ENCODE data around the gene PHB1. TPM values are rescaled to one million over a fixed set of nuclear protein-coding genes. Genes with fewer than 3 reads are reported as not detected.

Gene PHB1
- total and polyA plus RNA-seq, 12 donors, result 107 to 317 (median 215) TPM

GRCh38 chr17:49407981-49408501 lies 6.6 kb downstream of the PHB1 start:
- H3K4me1 ChIP-seq, result peaks cover 0 to 13% (median 6%) of the 10 kb centered on the region in 9 donors
- intact Hi-C loops (cut with DNase I), result loop anchor here in 3 of 10 donors (5.0 to 10.0 kb wide), 3 partner anchors 147 to 297 kb away; partner anchors contain the start of gene SLC35B1 (in 1 of the 3)
- 32 to 36% methylated on average over 9 of the region's 9 CpGs for WGBS, 2 donors
- DNase-seq (peak; percentile 53 to 68), ATAC-seq (peak; percentile 62 to 83 (median 74))
- no peak overlapping the region for H3K4me3 ChIP-seq
- no peaks in the 10 kb centered on the region for H3K9me3 ChIP-seq
- peaks cover 0 to 100% (median 89%) of the 10 kb centered on the region in 9 donors for H3K36me3 ChIP-seq
- no peaks in the 10 kb centered on the region for H3K27me3 ChIP-seq
- H3K27ac ChIP-seq, result no peak overlapping the region
- peak; percentile 37 to 78 (median 66) for TF ChIP-seq CTCF (IDR thresholded peaks at IDR 0.05)

GRCh38 chr17:49407086-49407485 lies 7.6 kb downstream of the PHB1 start:
- DNase-seq (no peak), ATAC-seq (no peak)
- Histone ChIP-seq H3K4me1 (peaks cover 0 to 13% (median 4%) of the 10 kb centered on the region in 9 donors), H3K36me3 (peaks cover 0 to 97% (median 80%) of the 10 kb centered on the region in 9 donors), H3K4me3 (no peak overlapping the region), H3K27ac (no peak overlapping the region), H3K9me3 (no peaks in the 10 kb centered on the region), H3K27me3 (no peaks in the 10 kb centered on the region)
- intact Hi-C loops (cut with DNase I), result loop anchor here in 3 of 10 donors (5.0 to 10.0 kb wide), 3 partner anchors 148 to 298 kb away; partner anchors contain the start of gene SLC35B1 (in 1 of the 3)
- no peak for TF ChIP-seq CTCF (IDR thresholded peaks at IDR 0.05)
- WGBS, 2 donors, result 94 to 97% methylated on average over 9 of the region's 9 CpGs

- WGBS, 2 donors, result 93 to 94% methylated on average over 9 of the region's 9 CpGs
- H3K4me1 ChIP-seq, result peaks cover 0 to 13% (median 4%) of the 10 kb centered on the region in 9 donors
- ATAC-seq (no peak), DNase-seq (no peak)
- H3K9me3 ChIP-seq, result no peaks in the 10 kb centered on the region
- H3K27me3 ChIP-seq, result no peaks in the 10 kb centered on the region
- peaks cover 0 to 92% (median 74%) of the 10 kb centered on the region in 9 donors for H3K36me3 ChIP-seq
- no peak for TF ChIP-seq CTCF (IDR thresholded peaks at IDR 0.05)
- H3K4me3 ChIP-seq, result no peak overlapping the region
- intact Hi-C loops (cut with DNase I), result loop anchor here in 3 of 10 donors (5.0 to 10.0 kb wide), 3 partner anchors 148 to 298 kb away; partner anchors contain the start of gene SLC35B1 (in 1 of the 3)
- no peak overlapping the region for H3K27ac ChIP-seq
These were observed 8.1 kb downstream of the PHB1 start for GRCh38 chr17:49406421-49407061.

GRCh38 chr17:49404906-49405305 lies 9.8 kb downstream of the PHB1 start:
- no peak overlapping the region for H3K27ac ChIP-seq

More at GRCh38 chr17:49404906-49405305, 9.8 kb downstream of the PHB1 start:
- intact Hi-C loops (cut with DNase I), result loop anchor here in 3 of 10 donors (5.0 to 10.0 kb wide), 3 partner anchors 150 to 300 kb away; partner anchors contain the start of gene SLC35B1 (in 1 of the 3)
- 95 to 96% methylated on average over 14 of the region's 14 CpGs for WGBS, 2 donors
- peaks cover 0 to 75% (median 58%) of the 10 kb centered on the region in 9 donors for H3K36me3 ChIP-seq
- ATAC-seq, result no peak
- TF ChIP-seq CTCF (IDR thresholded peaks at IDR 0.05), result no peak
- no peaks in the 10 kb centered on the region for H3K27me3 ChIP-seq
- DNase-seq, result no peak
- no peak overlapping the region for H3K4me3 ChIP-seq
- H3K4me1 ChIP-seq, result peaks cover 0 to 13% (median 4%) of the 10 kb centered on the region in 9 donors
- H3K9me3 ChIP-seq, result no peaks in the 10 kb centered on the region
